DOHH2 (cell line): ENCODE measurements around the gene FUT2.
A peak's percentile ranks its signal among the peaks of the same experiment; 100 is the strongest.

Source experiments
- H3F3A ChIP-seq: fragments of 200-600 bp; sonication (generic), shearing (Covaris generic); 2 replicates; pipeline ENCODE4 v1.6.0; 2016; ENCODE audit warnings: antibody characterized with exemption, mild to moderate bottlenecking; ENCODE audit not compliant: control insufficient read depth, insufficient read depth
- H3K27ac ChIP-seq: fragments of 200-600 bp; sonication (generic); 2 replicates; pipeline ENCODE4 v1.5.1; 2014; ENCODE audit warnings: low read depth, mild to moderate bottlenecking, low read length, moderate library complexity
- H3K27me3 ChIP-seq: fragments of 200-600 bp; sonication (generic); 2 replicates; pipeline ENCODE4 v1.6.1; 2014; ENCODE audit warnings: mild to moderate bottlenecking, low read length, mixed read lengths; ENCODE audit not compliant: control insufficient read depth
- H3K36me3 ChIP-seq: fragments of 200-600 bp; sonication (generic); 2 replicates; pipeline ENCODE4 v1.6.1; 2014; ENCODE audit warnings: mild to moderate bottlenecking, low read length, moderate library complexity, mixed read lengths; ENCODE audit not compliant: control insufficient read depth
- H3K4me1 ChIP-seq: fragments of 200-600 bp; sonication (generic); 2 replicates; pipeline ENCODE4 v1.6.1; 2014; ENCODE audit warnings: mild to moderate bottlenecking, low read length, mixed read lengths; ENCODE audit not compliant: control insufficient read depth
- H3K4me2 ChIP-seq: fragments of 200-600 bp; sonication (generic); 2 replicates; pipeline ENCODE4 v1.6.0; 2014; ENCODE audit warnings: mild to moderate bottlenecking, low read length, moderate library complexity
- H3K4me3 ChIP-seq: fragments of 200-600 bp; sonication (generic); 2 replicates; pipeline ENCODE4 v1.5.1; 2014; ENCODE audit warnings: mild to moderate bottlenecking, low read length, mixed read lengths
- H3K79me2 ChIP-seq: fragments of 200-600 bp; sonication (generic); 2 replicates; pipeline ENCODE4 v1.6.1; 2014; ENCODE audit warnings: mild to moderate bottlenecking, low read length, mixed read lengths; ENCODE audit not compliant: control insufficient read depth
- H3K9me2 ChIP-seq: fragments of 200-600 bp; sonication (generic); replicated peaks from 2 replicates; pipeline ENCODE4 v1.6.1; 2014; ENCODE audit warnings: mild to moderate bottlenecking, low read length, mixed read lengths; ENCODE audit not compliant: control insufficient read depth
- H3K9me3 ChIP-seq: fragments of 200-600 bp; sonication (generic); 2 replicates; pipeline ENCODE4 v1.6.1; 2014; ENCODE audit warnings: antibody characterized with exemption, low read length, mixed read lengths; ENCODE audit not compliant: control insufficient read depth, insufficient read depth
- H4K20me1 ChIP-seq: fragments of 200-600 bp; sonication (generic); 2 replicates; pipeline ENCODE4 v1.6.0; 2014; ENCODE audit warnings: low read depth, mild to moderate bottlenecking, antibody characterized with exemption, low read length, moderate library complexity; ENCODE audit not compliant: control insufficient read depth, insufficient read depth
- EZH2phosphoT487 ChIP-seq: fragments of 200-600 bp; sonication (generic); IDR thresholded peaks from 2 replicates; pipeline ENCODE4 v1.6.1; 2017; ENCODE audit warnings: borderline replicate concordance, mild to moderate bottlenecking, antibody characterized with exemption, low read length, moderate library complexity, mixed read lengths
- TF ChIP-seq, protein P1 (sequence below): fragments of 200-600 bp; sonication (generic); IDR thresholded peaks from one replicate; pipeline ENCODE4 v1.5.1; 2014; ENCODE audit warnings: antibody characterized with exemption, mild to moderate bottlenecking, low read depth, low read length; ENCODE audit not compliant: poor library complexity, severe bottlenecking

Gene FUT2

DNA sequence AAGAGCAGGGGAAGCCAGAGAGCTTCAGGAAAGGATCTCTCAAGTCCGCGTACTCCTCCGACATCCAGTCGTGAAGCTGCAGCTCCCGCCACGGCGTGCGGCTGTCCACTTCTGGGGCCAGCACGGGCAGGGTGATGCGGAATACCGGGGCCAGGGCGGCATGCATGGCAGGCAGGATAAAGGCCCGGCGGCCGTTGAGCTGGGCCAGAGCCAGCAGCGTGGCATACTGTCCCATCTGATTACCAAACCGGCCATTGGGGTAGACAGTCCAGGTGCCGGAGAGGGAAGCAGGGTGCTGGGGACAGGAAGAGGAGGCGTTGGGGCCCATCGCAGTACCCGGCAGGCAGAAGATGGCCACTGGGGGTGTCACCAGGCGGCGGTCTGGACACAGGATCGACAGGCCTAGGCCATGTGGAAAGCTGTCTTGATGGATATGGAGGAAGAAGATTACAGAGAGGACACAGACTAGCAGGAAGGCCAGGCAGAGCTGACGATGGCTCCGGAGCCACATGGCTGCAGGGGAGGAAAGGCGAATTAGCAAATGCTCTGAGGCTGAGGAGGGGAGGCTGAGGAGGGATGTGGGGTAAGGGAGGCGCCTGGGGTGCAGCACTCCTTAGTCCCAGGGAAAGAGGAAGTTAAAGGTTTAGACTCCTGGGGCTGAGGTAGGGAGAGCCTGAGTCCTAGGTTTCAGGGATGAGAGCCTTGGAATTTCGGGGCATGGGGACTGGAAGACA is 55.2 kb downstream of the FUT2 start:
- TF ChIP-seq, protein P1, sequence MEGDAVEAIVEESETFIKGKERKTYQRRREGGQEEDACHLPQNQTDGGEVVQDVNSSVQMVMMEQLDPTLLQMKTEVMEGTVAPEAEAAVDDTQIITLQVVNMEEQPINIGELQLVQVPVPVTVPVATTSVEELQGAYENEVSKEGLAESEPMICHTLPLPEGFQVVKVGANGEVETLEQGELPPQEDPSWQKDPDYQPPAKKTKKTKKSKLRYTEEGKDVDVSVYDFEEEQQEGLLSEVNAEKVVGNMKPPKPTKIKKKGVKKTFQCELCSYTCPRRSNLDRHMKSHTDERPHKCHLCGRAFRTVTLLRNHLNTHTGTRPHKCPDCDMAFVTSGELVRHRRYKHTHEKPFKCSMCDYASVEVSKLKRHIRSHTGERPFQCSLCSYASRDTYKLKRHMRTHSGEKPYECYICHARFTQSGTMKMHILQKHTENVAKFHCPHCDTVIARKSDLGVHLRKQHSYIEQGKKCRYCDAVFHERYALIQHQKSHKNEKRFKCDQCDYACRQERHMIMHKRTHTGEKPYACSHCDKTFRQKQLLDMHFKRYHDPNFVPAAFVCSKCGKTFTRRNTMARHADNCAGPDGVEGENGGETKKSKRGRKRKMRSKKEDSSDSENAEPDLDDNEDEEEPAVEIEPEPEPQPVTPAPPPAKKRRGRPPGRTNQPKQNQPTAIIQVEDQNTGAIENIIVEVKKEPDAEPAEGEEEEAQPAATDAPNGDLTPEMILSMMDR = no peak
- no peak for TF ChIP-seq EZH2phosphoT487
- Histone ChIP-seq H3K27me3 (peaks cover 13% of the 10 kb centered on the region), H3K4me3 (no peak overlapping the region), H3K79me2 (no peaks in the 10 kb centered on the region), H3K27ac (no peak overlapping the region), H4K20me1 (no peaks in the 10 kb centered on the region), H3K4me1 (peaks cover 25% of the 10 kb centered on the region), H3K36me3 (no peaks in the 10 kb centered on the region), H3K9me3 (no peaks in the 10 kb centered on the region), H3F3A (0 out of 2 replicates have a peak, but pooled peaks cover 2% of the 10 kb centered on the region), H3K4me2 (no peak overlapping the region), H3K9me2 (no peaks in the 10 kb centered on the region)

- no peaks in the 10 kb centered on the region for H4K20me1 ChIP-seq
- peak overlapping the region; percentile 89 for H3K4me2 ChIP-seq
- H3K27ac ChIP-seq = no peak overlapping the region
- no peaks in the 10 kb centered on the region for H3K9me3 ChIP-seq
- peak overlapping the region; percentile 77 for H3K4me3 ChIP-seq
- H3F3A ChIP-seq = 0 out of 2 replicates have a peak, but pooled peaks cover 2% of the 10 kb centered on the region
- peaks cover 13% of the 10 kb centered on the region for H3K27me3 ChIP-seq
- no peaks in the 10 kb centered on the region for H3K79me2 ChIP-seq
- no peaks in the 10 kb centered on the region for H3K9me2 ChIP-seq
- H3K36me3 ChIP-seq = no peaks in the 10 kb centered on the region
- peaks cover 22% of the 10 kb centered on the region for H3K4me1 ChIP-seq
- TF ChIP-seq, protein P1 = no peak
- no peak for TF ChIP-seq EZH2phosphoT487
These were observed 56.2 kb downstream of the FUT2 start for GRCh38 chr19:48751845-48752495.

DNA sequence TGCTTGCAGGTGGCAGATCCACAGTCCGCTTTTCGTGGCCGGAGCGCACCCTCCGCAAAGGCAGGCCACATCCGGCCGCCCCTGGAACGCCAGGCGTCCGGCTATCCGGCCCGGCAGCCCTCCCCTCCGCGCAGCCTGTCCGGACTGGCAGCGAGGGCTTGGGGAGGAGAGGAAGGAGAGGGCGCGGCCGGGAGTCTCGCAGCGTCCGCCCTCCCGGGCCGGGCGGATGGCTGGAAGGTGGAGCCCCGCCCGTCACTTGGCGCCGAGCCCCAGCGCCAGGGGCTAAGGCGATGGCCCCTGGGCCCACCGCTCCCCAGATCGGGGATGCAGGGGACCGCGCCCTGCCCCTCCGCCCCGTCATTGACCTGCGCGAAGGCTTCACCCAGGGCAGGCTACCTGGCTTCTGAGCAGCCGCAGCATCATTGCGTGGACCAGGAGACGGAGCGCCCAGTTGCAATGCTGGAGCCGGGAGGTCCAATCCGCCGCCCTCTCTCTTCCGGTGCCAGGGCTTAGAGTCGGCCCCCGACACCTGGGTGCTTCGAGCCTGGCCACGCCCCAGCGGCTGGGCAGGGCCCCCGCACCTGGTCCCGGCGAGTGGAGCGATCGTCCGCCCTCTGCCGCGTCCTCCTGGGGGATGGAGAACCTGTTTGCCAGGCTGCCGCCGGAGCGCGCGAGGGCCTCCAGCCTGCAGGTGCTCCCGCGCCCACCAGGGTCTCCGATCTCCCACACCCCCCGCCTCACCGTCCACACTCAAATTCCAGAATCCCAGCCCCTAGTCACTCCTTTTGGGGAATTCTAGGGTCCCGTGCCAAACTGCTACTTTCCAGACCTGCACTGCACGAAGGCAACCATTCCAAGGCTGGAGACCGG is 57.0 kb downstream of the FUT2 start, which contains the start of gene FUT1:
Gene FUT1, minus strand, starts transcription at position 146 of the 870 bp plus-strand sequence. CDS start 1,360 bp downstream, outside the sequence.
- Histone ChIP-seq H3K4me2 (peak within 1 kb of the TSS; percentile 89), H3K36me3 (no peaks in the 10 kb centered on the region), H3K9me2 (no peaks in the 10 kb centered on the region), H3K27me3 (peaks cover 13% of the 10 kb centered on the region), H3K9me3 (no peaks in the 10 kb centered on the region), H3K4me1 (peaks cover 21% of the 10 kb centered on the region), H3K79me2 (no peaks in the 10 kb centered on the region), H3K27ac (no peak within 1 kb of the TSS), H3K4me3 (peak within 1 kb of the TSS; percentile 77), H3F3A (0 out of 2 replicates have a peak, but pooled peaks cover 2% of the 10 kb centered on the region), H4K20me1 (no peaks in the 10 kb centered on the region)
- no peak for TF ChIP-seq EZH2phosphoT487
- TF ChIP-seq, protein P1 = no peak
